Epithelial cell of esophagus (primary cell): ENCODE data around the gene NFKBIL1.
A peak's percentile ranks its signal among the peaks of the same experiment; 100 is the strongest.
"Not testable (repeated sequence)": the region's sequence is repeated elsewhere in the genome, so short reads cannot be mapped to it uniquely, and the experiment has no call there.

Experiments used
- DNase-seq: peaks from one replicate; pipeline ENCODE4 v3.0.0; 2010; ENCODE audit warnings: low read depth
- H3K4me3 ChIP-seq: 2 replicates; pipeline ENCODE4 v1.5.1; 2011; ENCODE audit warnings: mild to moderate bottlenecking, low read length, control low read depth
- TF ChIP-seq, protein P1 (sequence below): IDR thresholded peaks from 2 replicates; pipeline ENCODE4 v1.5.1; 2011; ENCODE audit warnings: low read depth, mild to moderate bottlenecking, low read length, control low read depth, inconsistent platforms; ENCODE audit not compliant: insufficient read depth; ENCODE audit errors: missing control alignments

The NFKBIL1 gene

DNA sequence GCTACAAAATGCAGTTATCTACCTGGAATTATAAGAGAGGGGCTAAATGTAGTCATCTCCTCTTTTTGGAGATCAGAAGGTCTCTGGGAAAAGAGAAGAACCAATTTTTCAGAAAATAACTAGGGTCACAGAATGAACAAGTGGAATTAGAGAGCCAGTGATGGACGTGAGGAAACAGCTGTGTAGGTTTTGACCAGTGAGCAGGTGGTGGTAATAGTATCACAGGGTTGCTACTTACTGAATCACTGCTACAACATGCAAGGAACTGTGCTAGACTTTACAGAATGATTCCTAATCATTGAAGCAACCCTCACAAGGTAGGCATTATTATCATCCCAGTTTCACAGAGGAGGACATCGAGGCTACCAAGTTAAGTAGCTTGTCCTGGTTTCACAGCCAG is 2.7 kb upstream of the NFKBIL1 start:
- H3K4me3 ChIP-seq: no peak overlapping the region
- TF ChIP-seq, protein P1, sequence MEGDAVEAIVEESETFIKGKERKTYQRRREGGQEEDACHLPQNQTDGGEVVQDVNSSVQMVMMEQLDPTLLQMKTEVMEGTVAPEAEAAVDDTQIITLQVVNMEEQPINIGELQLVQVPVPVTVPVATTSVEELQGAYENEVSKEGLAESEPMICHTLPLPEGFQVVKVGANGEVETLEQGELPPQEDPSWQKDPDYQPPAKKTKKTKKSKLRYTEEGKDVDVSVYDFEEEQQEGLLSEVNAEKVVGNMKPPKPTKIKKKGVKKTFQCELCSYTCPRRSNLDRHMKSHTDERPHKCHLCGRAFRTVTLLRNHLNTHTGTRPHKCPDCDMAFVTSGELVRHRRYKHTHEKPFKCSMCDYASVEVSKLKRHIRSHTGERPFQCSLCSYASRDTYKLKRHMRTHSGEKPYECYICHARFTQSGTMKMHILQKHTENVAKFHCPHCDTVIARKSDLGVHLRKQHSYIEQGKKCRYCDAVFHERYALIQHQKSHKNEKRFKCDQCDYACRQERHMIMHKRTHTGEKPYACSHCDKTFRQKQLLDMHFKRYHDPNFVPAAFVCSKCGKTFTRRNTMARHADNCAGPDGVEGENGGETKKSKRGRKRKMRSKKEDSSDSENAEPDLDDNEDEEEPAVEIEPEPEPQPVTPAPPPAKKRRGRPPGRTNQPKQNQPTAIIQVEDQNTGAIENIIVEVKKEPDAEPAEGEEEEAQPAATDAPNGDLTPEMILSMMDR: no peak
- DNase-seq: no peak

DNA sequence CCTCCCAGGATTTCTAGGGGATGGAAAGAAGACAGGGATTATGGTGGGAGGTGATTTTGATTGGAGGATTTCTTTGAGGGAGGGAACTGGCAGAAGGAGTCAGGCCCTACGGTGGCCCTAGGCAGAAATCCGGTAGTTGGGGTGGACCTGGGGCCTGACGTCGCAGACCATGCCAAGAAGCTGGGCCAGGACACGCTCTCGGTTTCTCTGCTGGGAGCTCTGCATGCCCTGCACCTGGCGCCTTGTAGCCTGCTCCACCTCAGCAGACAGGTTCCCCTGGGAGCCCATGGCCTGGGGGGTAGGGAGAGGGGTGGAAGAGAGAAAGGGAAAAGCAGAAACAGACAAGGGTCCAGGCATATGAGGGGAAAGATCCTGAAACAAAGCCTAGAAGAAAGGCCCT is 2.1 kb upstream of the NFKBIL1 start:
- no peak overlapping the region for H3K4me3 ChIP-seq
- TF ChIP-seq, protein P1: no peak
- no peak for DNase-seq

DNA sequence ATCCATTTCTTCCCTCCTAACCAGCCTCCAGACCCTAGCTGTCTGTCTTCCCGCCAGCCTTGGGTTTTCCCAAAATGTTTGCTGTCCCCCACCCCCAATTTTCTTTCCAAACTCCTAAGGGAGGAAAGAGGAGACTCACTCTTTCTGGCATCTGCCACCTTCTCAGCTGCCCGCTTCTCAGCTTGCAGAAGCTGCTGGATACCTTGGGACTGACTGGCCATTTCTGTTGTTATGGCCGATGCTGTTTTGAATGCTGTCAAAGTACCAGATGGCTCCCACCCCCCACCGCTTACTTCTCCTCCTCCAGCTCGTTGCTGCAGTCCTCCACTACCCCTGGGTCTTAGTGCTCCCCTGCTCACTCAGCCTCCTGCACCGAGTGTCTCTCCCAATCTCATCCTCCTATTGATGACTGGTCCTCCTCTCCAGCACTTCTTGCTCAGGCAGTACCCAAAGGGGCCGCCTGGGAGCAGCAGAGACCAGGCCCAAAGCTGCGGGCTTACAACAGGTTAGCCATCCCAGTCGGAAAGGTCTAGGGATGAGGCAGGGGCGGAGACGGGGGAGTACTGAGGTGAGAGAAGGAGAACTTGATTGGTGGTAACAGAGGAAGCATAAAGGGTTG is 960 bp upstream of the NFKBIL1 start, which contains the start of gene ATP6V1G2:
Gene ATP6V1G2 (minus strand): TSS at position 270 of the 619 bp plus-strand sequence. CDS start 49 bp downstream, at position 221.
- peak; percentile 98 for DNase-seq
- H3K4me3 ChIP-seq: peak within 1 kb of the TSS; percentile 54
- TF ChIP-seq, protein P1: peak; percentile 100

DNA sequence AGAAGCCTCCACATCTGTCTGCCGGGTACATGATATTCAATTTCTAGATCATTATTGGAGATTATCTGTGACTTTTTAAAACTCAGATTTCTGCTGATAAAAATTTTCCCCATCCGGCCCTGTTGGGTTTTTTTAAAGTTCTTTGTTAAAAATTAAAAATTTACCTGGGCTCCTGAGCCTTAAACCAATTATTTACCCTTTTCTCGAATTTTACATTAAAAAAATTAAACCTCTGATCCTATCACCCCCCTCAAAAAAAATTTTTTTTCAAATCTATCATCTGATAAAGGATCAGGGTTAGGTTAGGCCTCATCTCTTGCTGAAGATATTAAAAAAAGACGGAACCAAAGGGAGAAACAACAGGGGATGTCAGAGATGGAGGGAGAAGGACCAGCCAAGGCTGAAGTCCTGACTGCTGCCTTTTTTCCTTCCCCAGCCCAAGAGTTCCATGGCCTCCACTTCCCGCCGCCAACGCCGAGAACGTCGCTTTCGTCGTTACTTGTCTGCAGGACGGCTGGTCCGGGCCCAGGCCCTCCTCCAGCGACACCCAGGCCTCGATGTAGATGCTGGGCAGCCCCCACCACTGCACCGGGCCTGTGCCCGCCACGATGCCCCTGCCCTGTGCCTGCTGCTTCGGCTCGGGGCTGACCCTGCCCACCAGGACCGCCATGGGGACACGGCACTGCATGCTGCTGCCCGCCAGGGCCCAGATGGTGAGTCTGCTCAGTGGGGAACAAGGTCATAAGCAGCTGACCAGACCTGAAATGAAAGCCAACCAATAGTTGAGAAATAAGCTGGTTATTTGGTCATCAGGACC is 527 bp downstream of the NFKBIL1 start:
- no peak for DNase-seq
- TF ChIP-seq, protein P1: no peak
- peak overlapping the region; percentile 54 for H3K4me3 ChIP-seq

DNA sequence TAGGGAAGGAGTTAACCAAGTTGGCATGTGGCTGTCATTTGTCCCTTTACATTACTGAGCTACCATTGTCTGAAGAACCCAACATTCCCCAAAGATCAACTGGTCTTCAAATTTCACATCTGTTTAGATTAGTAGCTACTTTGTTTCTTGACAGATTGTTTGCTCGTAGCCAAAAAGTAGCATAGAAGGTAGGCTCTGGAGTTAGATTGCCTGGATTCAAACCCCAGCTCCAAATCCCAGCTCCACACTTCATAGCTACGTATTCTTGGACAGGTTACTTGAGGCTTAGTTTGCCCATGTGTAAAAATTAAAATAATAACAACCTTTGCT is 1.1 kb downstream of the NFKBIL1 start:
- TF ChIP-seq, protein P1: no peak
- peak overlapping the region; percentile 54 for H3K4me3 ChIP-seq
- DNase-seq: no peak

DNA sequence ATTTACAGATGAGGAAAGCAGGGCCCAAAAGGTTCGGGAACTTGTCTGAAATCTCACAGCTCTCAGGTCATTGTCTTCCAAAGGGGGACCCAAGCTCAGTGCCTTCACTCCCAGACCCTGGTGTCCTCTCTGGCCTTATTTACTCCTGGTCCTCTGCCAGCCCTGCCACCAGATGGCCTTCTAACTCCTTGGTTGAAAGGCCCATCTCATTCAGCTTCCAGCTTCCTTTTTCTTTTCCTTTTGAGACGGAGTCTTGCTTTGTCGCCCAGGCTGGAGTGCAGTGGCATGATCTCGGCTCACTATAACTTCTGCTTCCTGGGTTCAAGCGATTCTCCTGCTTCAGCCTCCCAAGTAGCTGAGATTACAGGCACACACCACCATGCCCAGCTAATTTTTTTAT is 4.0 kb downstream of the NFKBIL1 start:
- peak; percentile 60 for DNase-seq
- H3K4me3 ChIP-seq: not testable (repeated sequence)
- TF ChIP-seq, protein P1: peak; percentile 31

DNA sequence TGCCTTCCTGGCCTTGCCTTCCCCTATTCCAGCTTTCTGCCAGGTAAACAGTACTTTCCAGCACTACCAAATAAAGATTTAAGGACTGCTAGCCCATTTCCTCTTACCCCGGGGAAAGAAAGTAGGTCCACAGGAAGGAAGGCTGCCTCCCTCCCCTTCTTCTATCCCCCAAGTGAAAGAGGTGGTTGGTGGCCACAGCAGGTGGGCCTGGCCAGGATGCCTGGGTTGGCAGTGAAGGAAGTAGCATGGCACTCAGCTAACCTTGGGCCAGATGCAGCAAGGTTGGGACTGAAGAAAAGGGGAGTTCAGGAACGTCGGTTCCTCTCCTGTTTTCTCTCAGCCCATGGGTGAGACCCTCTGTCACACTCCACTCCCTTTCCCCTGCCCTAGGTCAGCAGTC is 8.9 kb downstream of the NFKBIL1 start:
- no peak overlapping the region for H3K4me3 ChIP-seq
- no peak for DNase-seq
- TF ChIP-seq, protein P1: no peak
